Fibroblast of lung (primary cell): ENCODE data around the gene PEF1. TPM values are rescaled to one million over a fixed set of nuclear protein-coding genes. Genes with fewer than 3 reads are reported as not detected.

Experiments used
- DNase-seq, 2 donors: peaks; one replicate each; pipeline versions ENCODE4 v3.0.0 to v3.0.0-alpha.2; 2010; ENCODE audit warnings: low read depth in 2 of 2
- H2AFZ ChIP-seq: 2 replicates; pipeline ENCODE4 v1.5.1; 2012; ENCODE audit warnings: low read length, control low read depth, inconsistent platforms
- H3K27ac ChIP-seq: 2 replicates; pipeline ENCODE4 v1.5.1; 2011; ENCODE audit warnings: low read length, control low read depth; ENCODE audit not compliant: insufficient read depth
- H3K27me3 ChIP-seq: 2 replicates; pipeline ENCODE4 v1.5.1; 2011; ENCODE audit warnings: mild to moderate bottlenecking, low read length; ENCODE audit not compliant: control insufficient read depth, insufficient read depth
- H3K36me3 ChIP-seq: 2 replicates; pipeline ENCODE4 v1.5.1; 2011; ENCODE audit warnings: low read length; ENCODE audit not compliant: control insufficient read depth, insufficient read depth
- H3K4me1 ChIP-seq: 2 replicates; pipeline ENCODE4 v1.5.1; 2011; ENCODE audit warnings: low read length; ENCODE audit not compliant: control insufficient read depth, insufficient read depth; ENCODE audit errors: extremely low read depth
- H3K4me2 ChIP-seq: 2 replicates; pipeline ENCODE4 v1.5.1; 2011; ENCODE audit warnings: low read length, control low read depth; ENCODE audit not compliant: insufficient read depth; ENCODE audit errors: extremely low read depth
- H3K4me3 ChIP-seq, 4 experiments: fragments of 200-600 bp in 1 of 4; sonication (generic) in 1 of 4; replicated peaks in 1 of 4; 2 replicates each; pipeline ENCODE4 v1.5.1; 2011 to 2016; ENCODE audit warnings: low read length in 4 of 4, low read depth in 3 of 4, mild to moderate bottlenecking in 3 of 4, control low read depth in 2 of 4, inconsistent platforms in 1 of 4, mixed read lengths in 1 of 4; ENCODE audit not compliant: insufficient read depth in 1 of 4; ENCODE audit errors: control extremely low read depth in 1 of 4
- H3K79me2 ChIP-seq: 2 replicates; pipeline ENCODE4 v1.5.1; 2012; ENCODE audit warnings: mild to moderate bottlenecking, low read length, inconsistent platforms; ENCODE audit not compliant: control insufficient read depth, insufficient read depth
- H3K9ac ChIP-seq: 2 replicates; pipeline ENCODE4 v1.5.1; 2011; ENCODE audit warnings: mild to moderate bottlenecking, low read length, control low read depth; ENCODE audit not compliant: insufficient read depth
- H3K9me3 ChIP-seq: 2 replicates; pipeline ENCODE4 v1.5.1; 2012; ENCODE audit warnings: low read depth, low read length; ENCODE audit not compliant: control insufficient read depth, insufficient read depth
- H4K20me1 ChIP-seq: 2 replicates; pipeline ENCODE4 v1.5.1; 2011; ENCODE audit warnings: low read length; ENCODE audit not compliant: control insufficient read depth, insufficient read depth; ENCODE audit errors: extremely low read depth
- EZH2 ChIP-seq: IDR thresholded peaks from 2 replicates; pipeline ENCODE4 v1.5.1; 2012; ENCODE audit warnings: low read length, control low read depth, mild to moderate bottlenecking; ENCODE audit errors: missing control alignments
- polyA plus RNA-seq, 2 donors: library from polyadenylated mRNA; depleted of rRNA in 1 of 2; stranded (reverse) in 1 of 2; unstranded in 1 of 2; fragments of >200 nt; gene quantifications; 2 replicates each; pipeline ENCODE4 v1.2.1, GENCODE V29; 2011 to 2012; ENCODE audit warnings: missing spikeins in 1 of 2
- total RNA-seq: library from RNA; depleted of rRNA; stranded (reverse); fragments of >200 nt; gene quantifications from 2 replicates; pipeline ENCODE4 v1.2.1, GENCODE V29; 2014
- TF ChIP-seq, protein P1 (sequence below), 2 donors: IDR thresholded peaks in 1 of 2; conservative IDR thresholded peaks in 1 of 2; 1 replicate in 1 of 2; 2 replicates in 1 of 2; pipeline ENCODE4 v1.5.1; 2011 to 2012; ENCODE audit warnings: low read length in 2 of 2, control low read depth in 1 of 2, inconsistent platforms in 1 of 2, low read depth in 1 of 2, mild to moderate bottlenecking in 1 of 2

The PEF1 gene
- total and polyA plus RNA-seq, 2 donors (not counting 1 experiment from before 2014, with no cell fraction given), result 72.9 to 78.1 TPM

DNA sequence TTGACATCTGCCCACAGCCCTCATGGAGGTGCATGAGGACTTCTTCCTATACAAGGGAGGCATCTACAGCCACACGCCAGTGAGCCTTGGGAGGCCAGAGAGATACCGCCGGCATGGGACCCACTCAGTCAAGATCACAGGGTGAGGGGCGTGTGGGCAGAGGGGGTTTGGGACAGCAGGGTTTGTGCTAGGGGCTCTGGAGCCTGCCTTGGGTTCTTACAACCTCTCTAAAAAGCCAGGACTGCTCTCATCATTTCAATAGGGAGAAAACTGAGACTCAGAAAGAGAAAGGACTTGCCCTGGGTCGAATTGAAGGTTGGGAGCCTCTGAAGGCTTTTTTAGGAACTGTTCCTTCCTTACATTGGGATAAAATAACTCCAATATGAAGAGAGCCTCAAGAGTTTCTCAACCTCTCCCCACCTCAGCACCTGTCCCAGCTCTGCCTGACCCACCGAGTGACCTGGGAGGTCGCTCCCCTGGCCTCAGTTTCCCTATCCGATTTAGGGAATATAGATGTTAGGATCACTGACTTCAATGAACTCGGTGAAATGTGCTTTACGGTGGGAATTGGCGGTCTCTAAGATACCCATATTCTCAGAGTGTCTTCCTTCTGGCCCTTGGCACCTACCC is 58.8 kb downstream of the PEF1 start:
- DNase-seq, result no peak
- Histone ChIP-seq H2AFZ (no peak overlapping the region), H4K20me1 (no peaks in the 10 kb centered on the region), H3K4me1 (peaks cover 19% of the 10 kb centered on the region), H3K4me3 (no peak overlapping the region), H3K9ac (no peak overlapping the region), H3K79me2 (no peaks in the 10 kb centered on the region), H3K27me3 (no peaks in the 10 kb centered on the region), H3K9me3 (no peaks in the 10 kb centered on the region), H3K36me3 (peaks cover 5% of the 10 kb centered on the region), H3K4me2 (no peak overlapping the region), H3K27ac (no peak overlapping the region)
- TF ChIP-seq, protein P1, sequence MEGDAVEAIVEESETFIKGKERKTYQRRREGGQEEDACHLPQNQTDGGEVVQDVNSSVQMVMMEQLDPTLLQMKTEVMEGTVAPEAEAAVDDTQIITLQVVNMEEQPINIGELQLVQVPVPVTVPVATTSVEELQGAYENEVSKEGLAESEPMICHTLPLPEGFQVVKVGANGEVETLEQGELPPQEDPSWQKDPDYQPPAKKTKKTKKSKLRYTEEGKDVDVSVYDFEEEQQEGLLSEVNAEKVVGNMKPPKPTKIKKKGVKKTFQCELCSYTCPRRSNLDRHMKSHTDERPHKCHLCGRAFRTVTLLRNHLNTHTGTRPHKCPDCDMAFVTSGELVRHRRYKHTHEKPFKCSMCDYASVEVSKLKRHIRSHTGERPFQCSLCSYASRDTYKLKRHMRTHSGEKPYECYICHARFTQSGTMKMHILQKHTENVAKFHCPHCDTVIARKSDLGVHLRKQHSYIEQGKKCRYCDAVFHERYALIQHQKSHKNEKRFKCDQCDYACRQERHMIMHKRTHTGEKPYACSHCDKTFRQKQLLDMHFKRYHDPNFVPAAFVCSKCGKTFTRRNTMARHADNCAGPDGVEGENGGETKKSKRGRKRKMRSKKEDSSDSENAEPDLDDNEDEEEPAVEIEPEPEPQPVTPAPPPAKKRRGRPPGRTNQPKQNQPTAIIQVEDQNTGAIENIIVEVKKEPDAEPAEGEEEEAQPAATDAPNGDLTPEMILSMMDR (conservative IDR thresholded peaks at IDR 0.05 in 1 of 2, IDR thresholded peaks at IDR 0.05 in 1 of 2; ENCODE audit: low read depth in 1 of 2, low read length in 2 of 2), result no peak
- no peak for TF ChIP-seq EZH2

DNA sequence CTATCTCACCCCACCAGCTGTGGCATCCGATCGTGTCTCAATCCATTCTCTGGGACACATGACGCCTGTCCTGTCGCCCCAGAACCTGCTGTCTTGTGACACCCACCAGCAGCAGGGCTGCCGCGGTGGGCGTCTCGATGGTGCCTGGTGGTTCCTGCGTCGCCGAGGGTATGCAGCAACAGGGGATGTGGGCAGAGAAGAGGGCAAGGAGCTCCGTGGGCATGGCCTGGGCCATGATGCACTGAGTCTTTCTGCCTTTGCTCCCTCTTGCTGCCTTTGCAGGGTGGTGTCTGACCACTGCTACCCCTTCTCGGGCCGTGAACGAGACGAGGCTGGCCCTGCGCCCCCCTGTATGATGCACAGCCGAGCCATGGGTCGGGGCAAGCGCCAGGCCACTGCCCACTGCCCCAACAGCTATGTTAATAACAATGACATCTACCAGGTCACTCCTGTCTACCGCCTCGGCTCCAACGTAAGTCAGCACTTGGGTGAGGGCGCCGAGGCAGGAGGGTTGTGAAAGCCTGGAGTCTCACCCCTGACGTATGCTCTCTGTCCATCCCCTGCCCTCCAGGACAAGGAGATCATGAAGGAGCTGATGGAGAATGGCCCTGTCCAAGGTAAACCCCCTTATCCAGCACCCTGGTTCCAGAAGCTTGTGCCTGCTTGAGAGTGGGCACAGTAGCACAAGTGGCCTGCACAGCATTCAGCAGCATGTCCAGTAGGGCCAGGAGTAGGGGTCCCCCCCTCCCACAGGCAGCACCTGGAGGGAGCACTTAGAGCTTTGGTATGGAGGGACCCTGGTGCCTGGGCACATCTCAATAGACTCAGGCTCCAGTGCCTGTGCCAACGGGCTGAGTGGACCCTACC is 59.6 kb downstream of the PEF1 start:
- no peaks in the 10 kb centered on the region for H3K27me3 ChIP-seq
- no peak for DNase-seq
- no peak overlapping the region for H3K9ac ChIP-seq
- H3K4me2 ChIP-seq, result no peak overlapping the region
- H4K20me1 ChIP-seq, result no peaks in the 10 kb centered on the region
- peaks cover 23% of the 10 kb centered on the region for H3K4me1 ChIP-seq
- TF ChIP-seq EZH2, result no peak
- TF ChIP-seq, protein P1 (conservative IDR thresholded peaks at IDR 0.05 in 1 of 2, IDR thresholded peaks at IDR 0.05 in 1 of 2; ENCODE audit: low read depth in 1 of 2, low read length in 2 of 2), result no peak
- no peaks in the 10 kb centered on the region for H3K79me2 ChIP-seq
- H3K36me3 ChIP-seq, result peaks cover 5% of the 10 kb centered on the region
- no peaks in the 10 kb centered on the region for H3K9me3 ChIP-seq
- H3K4me3 ChIP-seq, result no peak overlapping the region
- H2AFZ ChIP-seq, result no peak overlapping the region
- H3K27ac ChIP-seq, result no peak overlapping the region

DNA sequence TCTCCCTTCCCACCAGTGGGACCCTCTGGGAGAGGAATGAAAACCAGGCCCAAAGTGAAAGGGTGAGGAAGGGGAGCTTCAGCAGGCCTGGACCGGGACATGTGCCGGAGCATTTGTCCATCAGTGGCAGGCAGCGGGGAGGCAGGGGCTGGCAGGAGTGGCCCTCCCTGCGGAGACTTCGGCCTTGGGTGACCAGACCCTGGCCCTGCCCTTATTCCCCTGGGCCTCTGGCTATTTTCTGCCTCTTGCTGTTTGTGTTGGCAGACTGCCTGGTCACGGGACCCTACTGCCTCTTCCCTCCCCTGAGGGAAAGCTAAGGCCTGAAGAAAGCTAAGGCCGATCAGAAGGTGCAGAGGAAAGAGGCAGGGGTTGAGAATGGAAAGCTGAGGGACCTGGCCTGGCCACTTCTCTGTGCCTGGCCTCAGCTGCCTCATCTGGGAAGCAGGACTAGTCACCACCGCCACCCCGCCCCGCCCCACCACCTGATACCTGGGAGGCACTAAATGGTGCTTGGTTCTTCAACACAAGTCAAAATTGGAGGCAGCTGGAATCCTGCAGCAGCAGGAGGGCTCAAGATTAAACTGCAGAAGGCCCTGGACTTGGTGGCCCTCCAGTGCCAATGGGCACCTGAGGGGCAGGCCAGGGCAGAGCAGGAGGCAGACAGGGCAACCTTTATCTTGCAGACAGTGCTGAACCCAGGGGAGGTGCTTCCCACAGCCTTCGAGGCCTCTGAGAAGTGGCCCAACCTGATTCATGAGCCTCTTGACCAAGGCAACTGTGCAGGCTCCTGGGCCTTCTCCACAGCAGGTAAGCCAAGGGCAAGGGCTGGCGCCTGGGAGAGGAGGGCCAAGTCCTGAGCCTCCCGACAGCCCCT is 60.4 kb downstream of the PEF1 start:
- no peaks in the 10 kb centered on the region for H3K79me2 ChIP-seq
- H2AFZ ChIP-seq, result no peak overlapping the region
- no peak overlapping the region for H3K9ac ChIP-seq
- TF ChIP-seq, protein P1 (conservative IDR thresholded peaks at IDR 0.05 in 1 of 2, IDR thresholded peaks at IDR 0.05 in 1 of 2; ENCODE audit: low read depth in 1 of 2, low read length in 2 of 2), result no peak
- TF ChIP-seq EZH2, result no peak
- H3K27me3 ChIP-seq, result no peaks in the 10 kb centered on the region
- H4K20me1 ChIP-seq, result no peaks in the 10 kb centered on the region
- no peaks in the 10 kb centered on the region for H3K9me3 ChIP-seq
- no peak overlapping the region for H3K27ac ChIP-seq
- DNase-seq, result peak in 1 of 2 donors; percentile 80
- no peak overlapping the region for H3K4me3 ChIP-seq
- peaks cover 23% of the 10 kb centered on the region for H3K4me1 ChIP-seq
- peaks cover 5% of the 10 kb centered on the region for H3K36me3 ChIP-seq
- H3K4me2 ChIP-seq, result no peak overlapping the region
